WTC11 (cell line): Measurements from ENCODE around the gene COL5A2. TPM values are rescaled to one million over a fixed set of nuclear protein-coding genes. Genes with fewer than 3 reads are reported as not detected.

Experiments used
- ATAC-seq: fragments of 200-7000 bp; cut with Tn5 transposase; 2 replicates; pipeline ENCODE4 v1.10.0; 2021; ENCODE audit warnings: mild to moderate bottlenecking, moderate library complexity
- CTCF ChIA-PET: fragments of 300-600 bp; sonication (Branson Sonifier 250); formaldehyde crosslinking; loops from one replicate; lab custom pipeline; 2021; ENCODE audit warnings: antibody characterized with exemption; lab: Charles Lee
- POLR2A ChIA-PET: fragments of 350-600 bp; sonication (Branson Sonifier 250); formaldehyde crosslinking; loops from one replicate; lab custom pipeline; 2021; ENCODE audit warnings: antibody characterized with exemption; lab: Charles Lee
- DNase-seq: peaks from one replicate; pipeline ENCODE4 v3.0.0; 2021; ENCODE audit warnings: low spot score
- H3K27ac Mint-ChIP-seq: 2 replicates; pipeline ENCODE4 v1.8.0; 2021; ENCODE audit warnings: mixed read lengths
- H3K27me3 Mint-ChIP-seq: 2 replicates; pipeline ENCODE4 v1.8.0; 2021; ENCODE audit warnings: low read depth, mild to moderate bottlenecking, moderate library complexity, mixed read lengths
- H3K36me3 Mint-ChIP-seq: 2 replicates; pipeline ENCODE4 v1.8.0; 2021; ENCODE audit warnings: mixed read lengths
- H3K4me1 Mint-ChIP-seq: 2 replicates; pipeline ENCODE4 v1.8.0; 2022; ENCODE audit warnings: mixed read lengths
- H3K4me3 Mint-ChIP-seq: 2 replicates; pipeline ENCODE4 v1.8.0; 2021; ENCODE audit warnings: mild to moderate bottlenecking, moderate library complexity, mixed read lengths
- H3K9me3 Mint-ChIP-seq: 2 replicates; pipeline ENCODE4 v1.8.0; 2021; ENCODE audit warnings: mixed read lengths
- CDX4 ChIP-seq: fragments of 250-450 bp; sonication (Bioruptor Pico); IDR thresholded peaks from 2 replicates; pipeline ENCODE4 v1.9.0; 2021; ENCODE audit warnings: moderate library complexity, mild to moderate bottlenecking, inconsistent platforms, borderline replicate concordance
- E2F1 ChIP-seq: sonication (generic); formaldehyde crosslinking; IDR thresholded peaks from 2 replicates; pipeline ENCODE4 v1.8.0; 2022; ENCODE audit warnings: mild to moderate bottlenecking, missing genetic modification reagents
- GRHL2 ChIP-seq: fragments of 250-450 bp; sonication (Bioruptor Pico); IDR thresholded peaks from 2 replicates; pipeline ENCODE4 v1.8.0; 2022; ENCODE audit warnings: mild to moderate bottlenecking, moderate library complexity; ENCODE audit not compliant: insufficient replicate concordance, severe bottlenecking
- JAZF1 ChIP-seq: fragments of 250-450 bp; sonication (Bioruptor Pico); IDR thresholded peaks from 2 replicates; pipeline ENCODE4 v1.9.0; 2021; ENCODE audit warnings: moderate library complexity, mild to moderate bottlenecking, inconsistent platforms
- MYBL2 ChIP-seq: sonication (generic); formaldehyde crosslinking; IDR thresholded peaks from 2 replicates; pipeline ENCODE4 v1.8.1; 2023; ENCODE audit warnings: mild to moderate bottlenecking, moderate library complexity, missing genetic modification reagents
- NFATC4 ChIP-seq: fragments of 250-450 bp; sonication (Bioruptor Pico); IDR thresholded peaks from 2 replicates; pipeline ENCODE4 v1.9.0; 2021; ENCODE audit warnings: mild to moderate bottlenecking
- USF1 ChIP-seq: sonication (generic); formaldehyde crosslinking; IDR thresholded peaks from 2 replicates; pipeline ENCODE4 v1.8.0; 2022; ENCODE audit warnings: mild to moderate bottlenecking, missing genetic modification reagents
- ZNF121 ChIP-seq: sonication (generic); formaldehyde crosslinking; IDR thresholded peaks from 2 replicates; pipeline ENCODE4 v1.8.0; 2023; ENCODE audit warnings: missing genetic modification reagents
- ZNF138 ChIP-seq: sonication (generic); formaldehyde crosslinking; conservative IDR thresholded peaks from 2 replicates; pipeline ENCODE4 v1.8.1; 2022; ENCODE audit warnings: mild to moderate bottlenecking, moderate library complexity, missing genetic modification reagents
- ZNF416 ChIP-seq: fragments of 250-450 bp; sonication (Bioruptor Pico); IDR thresholded peaks from 2 replicates; pipeline ENCODE4 v1.9.0; 2021; ENCODE audit warnings: mild to moderate bottlenecking, inconsistent platforms
- ZNF423 ChIP-seq: fragments of 250-450 bp; sonication (Bioruptor Pico); IDR thresholded peaks from 2 replicates; pipeline ENCODE4 v2.1.2; 2022; ENCODE audit warnings: mild to moderate bottlenecking, moderate library complexity
- ZNF532 ChIP-seq: fragments of 250-450 bp; sonication (Bioruptor Pico); IDR thresholded peaks from 2 replicates; pipeline ENCODE4 v1.9.0; 2021; ENCODE audit warnings: mild to moderate bottlenecking, borderline replicate concordance
- ZNF671 ChIP-seq: fragments of 250-450 bp; sonication (Bioruptor Pico); IDR thresholded peaks from 2 replicates; pipeline ENCODE4 v1.8.0; 2021; ENCODE audit warnings: mild to moderate bottlenecking
- ZSCAN18 ChIP-seq: fragments of 250-450 bp; sonication (Bioruptor Pico); IDR thresholded peaks from 2 replicates; pipeline ENCODE4 v2.1.2; 2022; ENCODE audit warnings: mild to moderate bottlenecking, moderate library complexity
- total RNA-seq: library from RNA; stranded (reverse); gene quantifications from 3 replicates; pipeline ENCODE4 v1.2.3, GENCODE V29; 2021

Gene COL5A2
- total RNA-seq, 1 experiment from 2014 or later: 16.0 TPM

- ChIA-PET CTCF (no interaction called here), POLR2A (no interaction called here)
- Mint-ChIP-seq H3K9me3 (no peaks in the 10 kb centered on the region), H3K36me3 (no peaks in the 10 kb centered on the region), H3K27me3 (no peaks in the 10 kb centered on the region), H3K4me1 (peaks cover 14% of the 10 kb centered on the region), H3K4me3 (no peak overlapping the region), H3K27ac (no peak overlapping the region)
- TF ChIP-seq ZNF121 (CRISPR knock-in tag) (no peak), CDX4 (CRISPR knock-in tag) (0 out of 2 replicates have a peak, but pooled peaks have one; percentile 70)
- ATAC-seq (no peak), DNase-seq (no peak)
These were observed 167.2 kb downstream of the COL5A2 start for GRCh38 chr2:189012351-189012750.

- ChIA-PET POLR2A (no interaction called here), CTCF (interaction anchor here (1.0 kb wide), 1 partner anchor 486 kb away, joined by 3 read pairs; no protein-coding TSS in a partner anchor)
- Mint-ChIP-seq H3K27ac (no peak overlapping the region), H3K4me3 (no peak overlapping the region), H3K9me3 (no peaks in the 10 kb centered on the region), H3K27me3 (no peaks in the 10 kb centered on the region), H3K4me1 (peaks cover 10% of the 10 kb centered on the region), H3K36me3 (no peaks in the 10 kb centered on the region)
- no peak for TF ChIP-seq JAZF1 (CRISPR knock-in tag)
- TF ChIP-seq ZNF532 (CRISPR knock-in tag): no peak
- TF ChIP-seq ZNF423 (CRISPR knock-in tag): no peak
- TF ChIP-seq NFATC4: no peak
- no peak for TF ChIP-seq ZNF416 (CRISPR knock-in tag)
- TF ChIP-seq ZNF671 (CRISPR knock-in tag): no peak
- TF ChIP-seq ZSCAN18: no peak
- TF ChIP-seq USF1: no peak
- TF ChIP-seq ZNF121 (CRISPR knock-in tag): no peak
- TF ChIP-seq ZNF138 (CRISPR knock-in tag): no peak
- no peak for TF ChIP-seq GRHL2 (CRISPR knock-in tag)
- no peak for TF ChIP-seq E2F1 (CRISPR knock-in tag)
- no peak for TF ChIP-seq MYBL2 (CRISPR knock-in tag)
- TF ChIP-seq CDX4 (CRISPR knock-in tag): no peak
- ATAC-seq: no peak
- no peak for DNase-seq
These were observed 169.0 kb downstream of the COL5A2 start for GRCh38 chr2:189010536-189010935.
